ENCODE results near the gene ZSCAN23.
"Not testable (repeated sequence)": the region's sequence is repeated elsewhere in the genome, so short reads cannot be mapped to it uniquely, and the experiment has no call there.

Gene ZSCAN23

GRCh38 chr6:28443112-28443773, at the start of gene ZSCAN23:
Gene ZSCAN23 (minus strand): TSS chr6:28443491. CDS start chr6:28436266, 7,225 bp downstream.
- peak; percentile 72 to 87 for DNase-seq

DNA sequence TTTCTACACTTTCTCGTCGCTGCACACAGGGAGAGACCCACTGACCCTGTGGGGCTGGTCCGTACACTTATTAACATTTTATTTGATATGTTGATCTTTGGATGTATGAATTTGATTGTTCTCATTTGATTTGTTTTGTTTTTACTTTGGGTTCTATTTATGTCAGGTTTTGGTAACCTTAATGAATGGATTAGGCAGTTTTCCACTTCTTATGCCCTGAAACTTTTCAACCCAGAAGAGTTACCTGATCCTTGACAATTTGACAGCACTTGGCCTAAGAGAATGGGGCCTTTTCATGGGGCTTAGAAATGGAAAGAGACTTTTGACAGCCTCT, 48.7 kb upstream of the ZSCAN23 start:
- no peak for DNase-seq

GRCh38 chr6:28490205-28490890, 47.1 kb upstream of the ZSCAN23 start:
- DNase-seq, result no peak

DNA sequence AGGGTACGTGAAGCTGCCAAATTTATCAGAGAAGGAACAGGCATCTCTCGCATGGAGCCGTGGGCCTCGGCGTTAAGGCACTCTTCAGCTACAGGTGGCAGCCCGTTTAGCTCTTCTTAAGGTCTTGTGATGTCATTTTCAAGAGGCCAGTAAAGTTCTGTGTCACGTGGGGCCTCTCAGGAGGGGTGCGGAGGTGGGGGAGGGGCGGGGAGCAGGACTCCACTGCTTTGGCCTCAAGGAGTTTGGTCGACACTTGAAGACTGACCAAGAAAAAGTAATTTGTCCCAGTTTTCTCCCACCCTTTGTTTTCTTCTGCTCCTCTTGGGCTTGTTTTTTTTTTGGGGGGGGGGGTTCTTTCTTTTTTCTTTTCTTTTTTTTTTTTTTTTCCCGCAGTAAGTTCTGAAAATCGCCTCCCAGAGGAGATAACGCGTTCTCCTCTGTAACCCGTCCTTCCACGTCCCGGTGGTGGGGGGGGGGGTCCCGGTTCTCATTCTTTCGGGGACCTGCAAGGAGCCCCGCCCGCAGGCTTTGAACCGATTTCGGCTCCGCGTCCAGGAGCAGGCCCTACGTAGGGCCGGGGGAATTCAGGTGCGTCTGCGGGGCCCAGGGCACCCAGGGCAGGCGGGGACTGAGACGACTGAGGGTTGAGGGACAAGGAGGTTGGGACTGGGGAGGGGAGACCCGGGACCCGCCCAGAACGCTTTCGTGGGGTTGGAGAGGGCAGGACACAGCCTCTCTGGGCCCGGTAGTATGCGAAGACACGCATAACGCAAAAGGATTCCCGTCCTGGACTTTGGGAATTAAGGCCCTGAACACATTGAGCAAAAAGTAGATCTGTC, 46.3 kb upstream of the ZSCAN23 start:
- DNase-seq, result peak in 1 of 2 experiments; percentile 23

- peak; percentile 29 to 70 for DNase-seq
Measured at GRCh38 chr6:28488916-28489365, 45.6 kb upstream of the ZSCAN23 start.

DNA sequence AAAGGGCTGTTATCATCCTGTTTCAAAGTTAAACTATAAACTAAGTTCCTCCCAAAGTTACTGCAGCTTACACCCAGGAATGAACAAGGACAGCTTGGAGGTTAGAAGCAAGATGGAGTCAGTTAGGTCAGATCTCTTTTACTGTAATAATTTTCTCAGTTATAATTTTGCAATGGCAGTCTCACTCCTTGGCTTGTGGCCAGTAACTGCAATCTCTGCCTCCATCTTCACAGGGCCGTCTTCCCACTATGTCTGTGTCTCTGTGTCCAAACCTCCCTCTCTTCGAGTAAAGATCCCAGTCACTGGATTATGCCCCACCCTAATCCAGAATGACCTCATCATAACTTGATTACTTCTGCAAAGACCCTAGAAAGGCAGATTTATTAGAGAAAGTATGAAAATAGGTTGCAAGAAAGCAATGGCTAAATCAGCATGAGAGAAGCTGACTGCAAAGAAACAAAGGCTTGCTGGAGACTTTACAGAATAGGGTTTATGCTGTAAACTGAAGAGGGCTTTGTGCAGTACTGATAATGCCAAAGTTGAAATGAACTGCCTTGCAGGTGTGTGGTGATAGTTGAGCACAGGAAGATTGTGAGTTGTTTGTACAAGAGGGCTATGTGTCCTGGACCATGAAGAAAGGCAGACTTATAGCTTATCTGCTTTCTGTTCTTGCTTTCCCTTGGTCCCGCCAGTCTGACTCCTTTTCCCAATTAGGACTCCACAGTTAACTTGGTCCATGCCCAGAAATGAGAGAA, 43.9 kb upstream of the ZSCAN23 start:
- peak in 1 of 2 experiments; percentile 1 for DNase-seq

GRCh38 chr6:28486533-28486932, 43.2 kb upstream of the ZSCAN23 start:
- no peak for DNase-seq

DNA sequence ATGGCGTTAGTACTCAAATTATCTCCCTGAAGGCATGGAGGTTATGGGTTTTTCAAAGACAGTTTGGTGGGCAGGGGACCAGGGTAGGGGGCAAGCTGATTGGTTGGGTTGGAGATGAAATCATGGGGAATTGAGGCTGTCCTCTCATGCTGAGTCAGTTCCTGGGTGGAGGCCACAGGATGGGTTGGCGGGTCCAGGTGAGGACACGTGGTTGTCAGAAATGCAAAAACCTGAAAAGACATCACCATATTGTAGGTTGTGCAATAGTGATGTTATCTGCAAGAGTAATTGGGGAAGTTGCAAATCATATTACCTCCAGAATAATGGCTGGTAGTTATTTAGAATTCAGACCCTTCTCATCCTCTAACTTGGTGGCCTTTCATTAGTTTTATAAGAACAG, 42.2 kb upstream of the ZSCAN23 start:
- DNase-seq, result no peak

DNA sequence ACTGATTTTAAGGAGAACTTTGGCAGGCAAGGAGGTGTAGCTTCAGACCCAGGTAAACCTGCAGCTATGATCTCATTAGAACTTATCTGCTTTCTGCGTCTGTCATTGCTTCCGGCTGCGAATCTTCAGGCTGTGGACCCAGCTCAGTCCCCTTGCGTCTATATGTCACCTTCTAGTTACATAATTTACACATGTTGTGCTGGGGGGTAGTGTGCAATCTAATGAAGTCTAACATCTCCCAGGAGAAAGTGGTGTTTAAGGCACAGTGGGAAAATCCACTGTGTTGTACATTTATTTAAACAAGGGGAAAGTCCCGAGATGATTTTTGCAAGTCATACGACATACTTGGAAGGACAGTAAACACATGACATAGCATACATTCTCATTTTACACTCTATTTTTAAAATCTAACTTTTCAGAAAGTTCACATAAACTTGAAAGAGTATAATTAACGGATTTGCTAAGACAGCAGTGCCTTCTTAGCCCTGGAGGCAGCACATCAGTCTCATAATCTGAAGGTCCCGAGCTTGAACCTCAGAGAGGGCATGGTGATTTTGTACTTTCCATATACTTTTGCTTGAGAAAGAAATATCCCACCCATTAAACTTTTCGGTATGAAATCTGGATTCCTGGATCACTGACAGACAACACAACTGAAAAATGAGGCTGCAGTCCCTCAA, 37.1 kb upstream of the ZSCAN23 start:
- DNase-seq, result no peak

GRCh38 chr6:28478518-28478917, 35.2 kb upstream of the ZSCAN23 start:
- DNase-seq, result no peak

- peak; percentile 78 to 84 for DNase-seq
Measured at GRCh38 chr6:28474441-28475219, 31.3 kb upstream of the ZSCAN23 start.

DNA sequence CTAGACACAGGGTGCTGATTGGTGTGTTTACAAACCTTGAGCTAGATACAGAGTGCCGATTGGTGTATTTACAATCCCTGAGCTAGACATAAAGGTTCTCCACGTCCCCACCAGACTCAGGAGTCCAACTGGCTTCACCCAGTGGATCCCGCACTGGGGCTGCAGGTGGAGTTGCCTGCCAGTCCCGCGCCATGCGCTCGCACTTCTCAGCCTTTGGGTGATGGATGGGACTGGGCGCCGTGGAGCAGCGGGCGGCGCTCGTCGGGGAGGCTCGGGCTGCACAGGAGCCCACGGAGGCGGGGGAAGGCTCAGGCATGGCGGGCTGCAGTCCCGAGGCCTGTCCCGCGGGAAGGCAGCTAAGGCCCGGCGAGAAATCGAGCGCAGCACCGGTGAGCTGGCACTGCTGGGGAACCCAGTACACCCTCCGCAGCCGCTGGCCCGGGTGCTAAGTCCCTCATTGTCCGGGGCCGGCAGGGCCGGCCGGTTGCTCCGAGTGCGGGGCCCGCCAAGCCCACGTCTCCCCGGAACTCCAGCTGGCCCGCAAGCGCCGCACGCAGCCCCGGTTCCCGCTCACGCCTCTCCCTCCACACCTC, 26.0 kb upstream of the ZSCAN23 start:
- not testable (repeated sequence) for DNase-seq

DNA sequence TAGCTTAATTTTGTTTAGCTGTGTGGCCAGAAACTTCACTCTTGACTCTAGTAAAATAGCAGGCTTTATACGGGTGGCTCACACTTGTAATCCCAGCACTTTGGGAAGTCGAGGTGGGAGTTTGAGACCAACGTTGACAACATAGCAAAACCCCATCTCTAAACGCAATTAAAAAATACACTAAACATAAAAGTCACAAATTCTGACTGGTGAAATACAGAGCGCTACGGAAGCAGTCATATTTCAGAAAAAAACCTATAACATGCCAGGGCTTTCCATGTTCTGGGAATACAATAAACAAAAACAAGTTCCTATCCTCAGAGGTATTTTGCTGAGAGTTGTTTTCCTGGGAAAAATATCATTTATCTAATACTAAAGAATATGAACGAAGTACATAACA, 24.8 kb upstream of the ZSCAN23 start:
- DNase-seq, result no peak

GRCh38 chr6:28462401-28462800, 19.1 kb upstream of the ZSCAN23 start:
- no peak for DNase-seq

DNA sequence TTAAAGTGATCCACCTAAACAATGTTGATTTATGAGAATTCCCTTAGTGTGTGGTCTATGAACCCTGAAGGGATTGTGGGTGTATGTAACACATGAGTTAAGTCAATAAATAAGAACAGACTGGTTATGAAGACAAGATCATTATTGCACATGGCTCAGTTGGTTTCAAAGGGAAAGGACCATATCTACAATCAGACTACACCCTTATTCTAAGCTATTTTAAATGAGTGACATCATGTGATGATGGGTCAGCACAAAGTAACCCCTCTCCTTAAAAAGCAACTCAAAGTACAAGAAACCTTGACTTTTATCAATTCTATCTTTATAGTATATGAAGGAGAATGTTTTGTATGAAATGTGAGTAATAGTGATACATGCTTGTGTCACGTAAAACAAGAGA, 15.3 kb upstream of the ZSCAN23 start:
- DNase-seq, result no peak

DNA sequence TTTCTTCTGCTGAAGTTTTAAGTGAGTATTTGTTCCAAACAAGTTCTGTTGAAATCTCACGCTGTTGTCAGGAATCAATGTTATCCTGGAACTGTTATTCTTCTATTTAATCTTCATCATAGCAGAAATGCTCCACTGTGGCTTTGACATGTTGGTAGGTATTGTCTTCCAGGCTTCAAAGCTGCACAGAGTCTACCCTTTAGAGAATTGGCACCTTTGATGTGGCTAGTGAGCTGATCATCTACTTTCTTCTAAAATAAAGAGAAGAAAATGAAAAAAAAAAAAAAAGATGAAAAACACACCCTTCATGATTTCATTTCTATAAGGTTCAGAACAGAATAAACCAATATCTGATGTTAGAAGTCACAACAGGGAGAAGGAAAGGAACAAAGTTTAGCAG, 5.8 kb upstream of the ZSCAN23 start:
- DNase-seq, result no peak

DNA sequence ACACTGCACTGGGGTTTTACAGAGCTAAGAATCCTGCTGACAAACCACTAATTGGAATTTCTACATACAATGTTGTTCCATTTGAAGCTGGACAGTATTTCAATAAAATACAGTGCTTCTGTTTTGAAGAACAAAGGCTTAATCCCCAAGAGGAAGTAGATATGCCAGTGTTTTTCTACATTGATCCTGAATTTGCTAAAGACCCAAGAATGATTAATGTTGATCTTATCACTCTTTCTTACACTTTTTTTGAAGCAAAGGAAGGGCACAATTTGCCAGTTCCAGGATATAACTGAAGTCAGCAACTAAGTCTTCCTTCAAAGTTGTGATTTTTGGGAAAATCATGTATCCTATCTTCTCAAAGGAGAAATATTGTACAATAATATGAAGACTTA, 4.2 kb upstream of the ZSCAN23 start:
- not testable (repeated sequence) for DNase-seq

GRCh38 chr6:28446818-28447511, 3.7 kb upstream of the ZSCAN23 start:
- no peak for DNase-seq

- DNase-seq, result peak in 1 of 2 experiments; percentile 2
Measured at GRCh38 chr6:28444759-28445158, 1.5 kb upstream of the ZSCAN23 start.

GRCh38 chr6:28442586-28442985, 705 bp downstream of the ZSCAN23 start:
- DNase-seq, result no peak
